K562 (cell line): ENCODE measurements around the gene DHRS13. TPM values are rescaled to one million over a fixed set of nuclear protein-coding genes. Genes with fewer than 3 reads are reported as not detected.

Experiments used
- CBFA2T3 ChIP-seq: fragments of 450-650 bp; IDR thresholded peaks from 2 replicates; pipeline ENCODE4 v1.6.1; 2017
- EGR1 ChIP-seq: fragments of 450-650 bp; conservative IDR thresholded peaks from 2 replicates; pipeline ENCODE4 v1.6.1; 2017; ENCODE audit warnings: mild to moderate bottlenecking
- EHMT2 ChIP-seq: fragments of 450-650 bp; IDR thresholded peaks from 2 replicates; pipeline ENCODE4 v1.6.1; 2018; ENCODE audit warnings: antibody characterized with exemption
- FOXK2 ChIP-seq, 2 experiments: fragments of 450-650 bp; IDR thresholded peaks in 1 of 2; conservative IDR thresholded peaks in 1 of 2; 2 replicates each; pipeline ENCODE4 v1.6.1; 2016; ENCODE audit warnings: low read depth in 2 of 2, mild to moderate bottlenecking in 1 of 2
- FOXP1 ChIP-seq: sonication (generic); formaldehyde crosslinking; IDR thresholded peaks from 2 replicates; pipeline ENCODE4 v1.8.0; 2022; ENCODE audit warnings: mild to moderate bottlenecking, missing genetic modification reagents
- HCFC1 ChIP-seq: IDR thresholded peaks from 2 replicates; pipeline ENCODE4 v1.6.1; 2012; ENCODE audit warnings: low read depth, low read length, improper control_type of control experiment
- KDM1A ChIP-seq, 2 experiments: fragments of 450-650 bp; IDR thresholded peaks; 2 replicates each; pipeline ENCODE4 v1.6.1; 2016; ENCODE audit warnings: mild to moderate bottlenecking in 2 of 2
- L3MBTL2 ChIP-seq: fragments of 450-650 bp; IDR thresholded peaks from 2 replicates; pipeline ENCODE4 v1.6.1; 2016; ENCODE audit warnings: mild to moderate bottlenecking, moderate library complexity
- MEIS2 ChIP-seq: fragments of 450-650 bp; IDR thresholded peaks from 2 replicates; pipeline ENCODE4 v1.6.1; 2014; ENCODE audit warnings: mild to moderate bottlenecking; ENCODE audit not compliant: partially characterized antibody
- NFIC ChIP-seq: fragments of 450-650 bp; IDR thresholded peaks from 2 replicates; pipeline ENCODE4 v1.6.1; 2017; ENCODE audit warnings: mild to moderate bottlenecking, inconsistent platforms
- NFIX ChIP-seq: fragments of 250-450 bp; sonication (Bioruptor Pico); IDR thresholded peaks from 2 replicates; pipeline ENCODE4 v1.4.0; 2020; ENCODE audit warnings: low read depth, mild to moderate bottlenecking, moderate library complexity
- POLR3G ChIP-seq: IDR thresholded peaks from 2 replicates; pipeline ENCODE4 v1.6.1; 2011; ENCODE audit not compliant: insufficient read length, insufficient replicate concordance; ENCODE audit errors: extremely low read depth
- SIN3B ChIP-seq: fragments of 450-650 bp; IDR thresholded peaks from 2 replicates; pipeline ENCODE4 v1.6.1; 2017; ENCODE audit warnings: low read depth, mild to moderate bottlenecking, moderate library complexity
- SP1 ChIP-seq: sonication (generic); formaldehyde crosslinking; IDR thresholded peaks from 2 replicates; pipeline ENCODE4 v1.8.1; 2022; ENCODE audit warnings: mild to moderate bottlenecking, missing genetic modification reagents
- TCF3 ChIP-seq: sonication (generic); formaldehyde crosslinking; IDR thresholded peaks from 2 replicates; pipeline ENCODE4 v1.4.0; 2020; ENCODE audit warnings: mild to moderate bottlenecking, missing genetic modification reagents
- TOE1 ChIP-seq, 2 experiments: fragments of 450-650 bp in 1 of 2; sonication (generic) in 1 of 2; formaldehyde crosslinking in 1 of 2; IDR thresholded peaks; 2 replicates each; pipeline versions ENCODE4 v1.7.1 to v1.8.0; 2016 to 2022; ENCODE audit warnings: borderline replicate concordance in 2 of 2, mild to moderate bottlenecking in 2 of 2, antibody characterized with exemption in 1 of 2, inconsistent platforms in 1 of 2, low read depth in 1 of 2, missing genetic modification reagents in 1 of 2, moderate library complexity in 1 of 2
- ZNF140 ChIP-seq: fragments of 250-450 bp; sonication (Bioruptor Pico); IDR thresholded peaks from 2 replicates; pipeline ENCODE4 v1.8.0; 2021; ENCODE audit warnings: moderate library complexity, mild to moderate bottlenecking, inconsistent platforms
- ZNF324 ChIP-seq: fragments of 250-450 bp; sonication (Bioruptor Pico); IDR thresholded peaks from 2 replicates; pipeline ENCODE4 v1.4.0; 2020; ENCODE audit warnings: mild to moderate bottlenecking
- ZNF766 ChIP-seq: fragments of 200-800 bp; sonication (Bioruptor generic); conservative IDR thresholded peaks from 2 replicates; pipeline ENCODE4 v1.6.1; 2016; ENCODE audit warnings: missing genetic modification characterization, missing compliant biosample characterization
- polyA plus RNA-seq, 8 experiments: library from polyadenylated mRNA; depleted of rRNA in 4 of 8; stranded (reverse) in 5 of 8; unstranded in 3 of 8; fragments of >200 nt; fragmentation: Nextera tagmentation in 2 of 8; fragmentation: Illumina TruSeq in 1 of 8; extraction: Ambion mirVana in 2 of 8; extraction: Trizol in 1 of 8; gene quantifications; 2 replicates each; pipeline versions ENCODE4 v1.2.1 to v1.2.3, GENCODE V29; 2011 to 2014; ENCODE audit warnings: inconsistent platforms in 1 of 8, missing spikeins in 1 of 8
- total RNA-seq, 7 experiments: library from RNA; depleted of rRNA in 6 of 7; stranded (reverse); fragments of >200 nt in 6 of 7; fragmentation: Illumina TruSeq in 2 of 7; extraction: Trizol in 2 of 7; gene quantifications; 2 replicates each; pipeline versions ENCODE4 v1.2.1 to v1.2.3, GENCODE V29; 2011 to 2021; ENCODE audit warnings: low replicate concordance in 1 of 7
- TF ChIP-seq, protein P1 (sequence below): fragments of 450-650 bp; IDR thresholded peaks from 2 replicates; pipeline ENCODE4 v1.6.1; 2014; ENCODE audit warnings: low read depth, mild to moderate bottlenecking, moderate library complexity, borderline replicate concordance
- TF ChIP-seq, protein P2 (sequence below), 3 experiments: fragments of 200-800 bp in 1 of 3; fragments of 250-450 bp in 1 of 3; fragments of 450-650 bp in 1 of 3; sonication (Bioruptor Pico) in 1 of 3; sonication (Bioruptor generic) in 1 of 3; formaldehyde crosslinking in 1 of 3; IDR thresholded peaks; 2 replicates each; pipeline versions ENCODE4 v1.6.1 to v1.8.0; 2016 to 2022; ENCODE audit warnings: mild to moderate bottlenecking in 2 of 3, missing genetic modification characterization in 2 of 3, missing compliant biosample characterization in 1 of 3, moderate library complexity in 1 of 3
- TF ChIP-seq, protein P3 (sequence below): fragments of 450-650 bp; formaldehyde crosslinking; IDR thresholded peaks from 2 replicates; pipeline ENCODE4 v1.4.0; 2022; ENCODE audit warnings: missing genetic modification characterization

The DHRS13 gene
- total and polyA plus RNA-seq, 9 of the 15 experiments (the other 6 are each of a cell fraction or from before 2014, with no cell fraction given): 0.32 to 52.3 (median 34.3) TPM; not detected in 1

DNA sequence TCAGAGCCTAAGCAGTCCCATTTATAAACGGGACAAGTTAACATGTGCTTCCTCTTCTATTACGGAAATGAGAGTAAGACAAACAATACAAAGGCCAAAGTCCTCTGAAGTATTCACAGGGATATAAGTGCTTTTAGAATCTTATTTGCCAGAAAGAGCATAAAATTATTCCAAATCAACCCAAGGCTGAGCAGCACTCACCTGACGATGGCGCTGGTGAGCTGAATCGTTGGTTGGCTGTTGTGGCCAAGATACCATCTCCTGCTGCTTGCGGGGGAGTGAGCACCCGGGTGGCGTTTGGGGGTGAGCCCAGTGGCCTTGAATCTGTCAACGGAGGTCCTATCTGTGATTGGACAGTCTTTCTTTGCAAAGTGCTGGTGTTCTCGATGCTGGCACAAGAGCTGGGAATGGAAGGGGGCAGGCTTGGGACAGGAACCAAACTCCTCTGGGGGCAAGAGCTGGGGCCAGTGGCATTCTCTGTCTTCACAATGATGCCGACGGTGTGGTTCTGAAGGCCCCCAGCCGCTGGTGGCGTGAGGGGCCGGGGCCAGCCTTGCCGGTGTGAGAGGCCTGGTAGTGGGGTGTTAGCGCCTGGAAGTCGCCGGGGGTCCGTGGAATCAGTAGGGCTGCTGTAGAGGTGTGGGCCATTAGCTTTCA lies 9.5 kb upstream of the DHRS13 start (continued):
- TF ChIP-seq, protein P1, sequence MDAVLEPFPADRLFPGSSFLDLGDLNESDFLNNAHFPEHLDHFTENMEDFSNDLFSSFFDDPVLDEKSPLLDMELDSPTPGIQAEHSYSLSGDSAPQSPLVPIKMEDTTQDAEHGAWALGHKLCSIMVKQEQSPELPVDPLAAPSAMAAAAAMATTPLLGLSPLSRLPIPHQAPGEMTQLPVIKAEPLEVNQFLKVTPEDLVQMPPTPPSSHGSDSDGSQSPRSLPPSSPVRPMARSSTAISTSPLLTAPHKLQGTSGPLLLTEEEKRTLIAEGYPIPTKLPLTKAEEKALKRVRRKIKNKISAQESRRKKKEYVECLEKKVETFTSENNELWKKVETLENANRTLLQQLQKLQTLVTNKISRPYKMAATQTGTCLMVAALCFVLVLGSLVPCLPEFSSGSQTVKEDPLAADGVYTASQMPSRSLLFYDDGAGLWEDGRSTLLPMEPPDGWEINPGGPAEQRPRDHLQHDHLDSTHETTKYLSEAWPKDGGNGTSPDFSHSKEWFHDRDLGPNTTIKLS: 0 out of 2 replicates have a peak, but pooled peaks have one; percentile 41
- TF ChIP-seq HCFC1 (peak; percentile 44; the same call in 1 of the 2 replicates), ZNF140 (CRISPR knock-in tag) (no peak), NFIC (peak; percentile 78), EGR1 (peak; percentile 97), ZNF324 (no peak), NFIX (no peak), TOE1 (IDR thresholded peaks at IDR 0.05; ENCODE audit: borderline replicate concordance) (0 out of 2 replicates have a peak, but pooled peaks have one; percentile 49), TOE1 (CRISPR knock-in tag; IDR thresholded peaks at IDR 0.05; ENCODE audit: borderline replicate concordance, low read depth) (no peak), EHMT2 (peak; percentile 20; the same call in 1 of the 2 replicates), CBFA2T3 (peak; percentile 87), ZNF766 (CRISPR knock-in tag) (0 out of 2 replicates have a peak, but pooled peaks have one; percentile 51), FOXK2 (conservative IDR thresholded peaks at IDR 0.05 in 1 of 2, IDR thresholded peaks at IDR 0.05 in 1 of 2; ENCODE audit: low read depth in 2 of 2) (peak; percentile 63 to 65), SIN3B (0 out of 2 replicates have a peak, but pooled peaks have one; percentile 41), POLR3G (no peak), TCF3 (peak; percentile 91), KDM1A (IDR thresholded peaks at IDR 0.05) (peak; percentile 76 to 80), MEIS2 (peak; percentile 96), L3MBTL2 (peak; percentile 63), SP1 (CRISPR knock-in tag) (peak; percentile 72; the same call in 1 of the 2 replicates), FOXP1 (CRISPR knock-in tag) (peak; percentile 70)
- TF ChIP-seq, protein P2, sequence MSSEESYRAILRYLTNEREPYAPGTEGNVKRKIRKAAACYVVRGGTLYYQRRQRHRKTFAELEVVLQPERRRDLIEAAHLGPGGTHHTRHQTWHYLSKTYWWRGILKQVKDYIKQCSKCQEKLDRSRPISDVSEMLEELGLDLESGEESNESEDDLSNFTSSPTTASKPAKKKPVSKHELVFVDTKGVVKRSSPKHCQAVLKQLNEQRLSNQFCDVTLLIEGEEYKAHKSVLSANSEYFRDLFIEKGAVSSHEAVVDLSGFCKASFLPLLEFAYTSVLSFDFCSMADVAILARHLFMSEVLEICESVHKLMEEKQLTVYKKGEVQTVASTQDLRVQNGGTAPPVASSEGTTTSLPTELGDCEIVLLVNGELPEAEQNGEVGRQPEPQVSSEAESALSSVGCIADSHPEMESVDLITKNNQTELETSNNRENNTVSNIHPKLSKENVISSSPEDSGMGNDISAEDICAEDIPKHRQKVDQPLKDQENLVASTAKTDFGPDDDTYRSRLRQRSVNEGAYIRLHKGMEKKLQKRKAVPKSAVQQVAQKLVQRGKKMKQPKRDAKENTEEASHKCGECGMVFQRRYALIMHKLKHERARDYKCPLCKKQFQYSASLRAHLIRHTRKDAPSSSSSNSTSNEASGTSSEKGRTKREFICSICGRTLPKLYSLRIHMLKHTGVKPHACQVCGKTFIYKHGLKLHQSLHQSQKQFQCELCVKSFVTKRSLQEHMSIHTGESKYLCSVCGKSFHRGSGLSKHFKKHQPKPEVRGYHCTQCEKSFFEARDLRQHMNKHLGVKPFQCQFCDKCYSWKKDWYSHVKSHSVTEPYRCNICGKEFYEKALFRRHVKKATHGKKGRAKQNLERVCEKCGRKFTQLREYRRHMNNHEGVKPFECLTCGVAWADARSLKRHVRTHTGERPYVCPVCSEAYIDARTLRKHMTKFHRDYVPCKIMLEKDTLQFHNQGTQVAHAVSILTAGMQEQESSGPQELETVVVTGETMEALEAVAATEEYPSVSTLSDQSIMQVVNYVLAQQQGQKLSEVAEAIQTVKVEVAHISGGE (CRISPR knock-in tag; IDR thresholded peaks at IDR 0.05): peak in 1 of 3 experiments; percentile 58; a peak in 1 of 6 replicates
- TF ChIP-seq, protein P3, sequence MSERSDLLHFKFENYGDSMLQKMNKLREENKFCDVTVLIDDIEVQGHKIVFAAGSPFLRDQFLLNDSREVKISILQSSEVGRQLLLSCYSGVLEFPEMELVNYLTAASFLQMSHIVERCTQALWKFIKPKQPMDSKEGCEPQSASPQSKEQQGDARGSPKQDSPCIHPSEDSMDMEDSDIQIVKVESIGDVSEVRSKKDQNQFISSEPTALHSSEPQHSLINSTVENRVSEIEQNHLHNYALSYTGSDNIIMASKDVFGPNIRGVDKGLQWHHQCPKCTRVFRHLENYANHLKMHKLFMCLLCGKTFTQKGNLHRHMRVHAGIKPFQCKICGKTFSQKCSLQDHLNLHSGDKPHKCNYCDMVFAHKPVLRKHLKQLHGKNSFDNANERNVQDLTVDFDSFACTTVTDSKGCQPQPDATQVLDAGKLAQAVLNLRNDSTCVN (CRISPR knock-in tag): no peak
